OCI-LY1 (cell line): ENCODE measurements around the gene MYO5C.
A peak's percentile ranks its signal among the peaks of the same experiment; 100 is the strongest.

Experiments used
- H2AFZ ChIP-seq: fragments of 200-600 bp; sonication (generic), shearing (Covaris generic); 2 replicates; pipeline ENCODE4 v1.6.0; 2014; ENCODE audit warnings: antibody characterized with exemption, mild to moderate bottlenecking, low read length
- H3F3A ChIP-seq: fragments of 200-600 bp; sonication (generic), shearing (Covaris generic); 2 replicates; pipeline ENCODE4 v1.6.0; 2014; ENCODE audit warnings: mild to moderate bottlenecking, antibody characterized with exemption, low read length, moderate library complexity; ENCODE audit not compliant: insufficient read depth
- H3K27ac ChIP-seq: fragments of 200-600 bp; sonication (generic); 2 replicates; pipeline ENCODE4 v1.5.1; 2014; ENCODE audit warnings: low read length, mixed run types, mild to moderate bottlenecking, low read depth; ENCODE audit not compliant: poor library complexity, severe bottlenecking
- H3K27me3 ChIP-seq: fragments of 200-600 bp; sonication (generic); 2 replicates; pipeline ENCODE4 v1.6.0; 2014; ENCODE audit warnings: antibody characterized with exemption, mild to moderate bottlenecking, low read length, moderate library complexity; ENCODE audit not compliant: insufficient read depth
- H3K36me3 ChIP-seq: fragments of 200-600 bp; sonication (generic); 2 replicates; pipeline ENCODE4 v1.6.1; 2014; ENCODE audit warnings: mild to moderate bottlenecking, antibody characterized with exemption, low read length, moderate library complexity, mixed read lengths; ENCODE audit not compliant: insufficient read depth
- H3K4me1 ChIP-seq: fragments of 200-600 bp; sonication (generic); 2 replicates; pipeline ENCODE4 v1.5.1; 2014; ENCODE audit warnings: mild to moderate bottlenecking, low read length, moderate library complexity; ENCODE audit not compliant: insufficient read depth, severe bottlenecking
- H3K4me2 ChIP-seq: fragments of 200-600 bp; sonication (generic), shearing (Covaris generic); 2 replicates; pipeline ENCODE4 v1.6.1; 2014; ENCODE audit warnings: low read length
- H3K4me3 ChIP-seq: fragments of 200-600 bp; sonication (generic); 2 replicates; pipeline ENCODE4 v1.5.1; 2014; ENCODE audit warnings: low read length, low read depth, mild to moderate bottlenecking, mixed read lengths; ENCODE audit not compliant: poor library complexity, severe bottlenecking
- H3K79me2 ChIP-seq: fragments of 200-600 bp; shearing (Covaris generic); 2 replicates; pipeline ENCODE4 v1.6.1; 2016; ENCODE audit warnings: mixed run types, low read length, mixed read lengths; ENCODE audit not compliant: insufficient read depth
- H3K9ac ChIP-seq: fragments of 200-600 bp; sonication (generic), shearing (Covaris generic); 2 replicates; pipeline ENCODE4 v1.6.1; 2014; ENCODE audit warnings: mild to moderate bottlenecking, low read length, mixed read lengths
- H3K9me2 ChIP-seq: fragments of 200-600 bp; sonication (generic), shearing (Covaris generic); 2 replicates; pipeline ENCODE4 v1.6.1; 2014; ENCODE audit warnings: low read depth, mild to moderate bottlenecking, low read length, mixed read lengths
- H3K9me3 ChIP-seq: fragments of 200-600 bp; shearing (Covaris generic); 2 replicates; pipeline ENCODE4 v1.6.1; 2014; ENCODE audit warnings: low read length, mixed read lengths
- H4K20me1 ChIP-seq: fragments of 200-600 bp; sonication (generic), shearing (Covaris generic); 2 replicates; pipeline ENCODE4 v1.6.0; 2016; ENCODE audit warnings: mild to moderate bottlenecking, low read length; ENCODE audit not compliant: insufficient read depth
- CTCF ChIP-seq: fragments of 200-600 bp; sonication (generic), shearing (Covaris generic); IDR thresholded peaks from 2 replicates; pipeline ENCODE4 v1.5.1; 2017; ENCODE audit warnings: mild to moderate bottlenecking, antibody characterized with exemption, low read length, moderate library complexity, mixed read lengths
- EZH2 ChIP-seq: fragments of 200-600 bp; sonication (generic), shearing (Covaris generic); IDR thresholded peaks from 2 replicates; pipeline ENCODE4 v1.8.0; 2017; ENCODE audit warnings: borderline replicate concordance, mixed run types, mild to moderate bottlenecking, antibody characterized with exemption, low read length, moderate library complexity, mixed read lengths

MYO5C gene

GRCh38 chr15:52246686-52247431, 48.7 kb downstream of the MYO5C start:
- TF ChIP-seq CTCF (no peak), EZH2 (no peak)
- H3K9me2 ChIP-seq, result no peaks in the 10 kb centered on the region
- no peaks in the 10 kb centered on the region for H3K36me3 ChIP-seq
- H2AFZ ChIP-seq, result no peak overlapping the region
- no peak overlapping the region for H3K4me2 ChIP-seq
- H3K27ac ChIP-seq, result no peak overlapping the region
- H3K9me3 ChIP-seq, result no peaks in the 10 kb centered on the region
- peaks cover 22% of the 10 kb centered on the region for H3K4me1 ChIP-seq
- no peak overlapping the region for H3K4me3 ChIP-seq
- no peaks in the 10 kb centered on the region for H3K27me3 ChIP-seq
- no peaks in the 10 kb centered on the region for H4K20me1 ChIP-seq
- H3F3A ChIP-seq, result no peaks in the 10 kb centered on the region
- H3K79me2 ChIP-seq, result no peaks in the 10 kb centered on the region
- H3K9ac ChIP-seq, result no peak overlapping the region

GRCh38 chr15:52243697-52244555, 51.7 kb downstream of the MYO5C start:
- H3K4me2 ChIP-seq, result peak overlapping the region; percentile 42; the same call in 1 of the 2 replicates
- H3F3A ChIP-seq, result no peaks in the 10 kb centered on the region
- no peaks in the 10 kb centered on the region for H3K36me3 ChIP-seq
- TF ChIP-seq CTCF (no peak), EZH2 (no peak)
- H3K79me2 ChIP-seq, result no peaks in the 10 kb centered on the region
- peak overlapping the region; percentile 98 for H2AFZ ChIP-seq
- H3K27me3 ChIP-seq, result no peaks in the 10 kb centered on the region
- no peaks in the 10 kb centered on the region for H4K20me1 ChIP-seq
- no peaks in the 10 kb centered on the region for H3K9me3 ChIP-seq
- H3K9me2 ChIP-seq, result no peaks in the 10 kb centered on the region
- peaks cover 27% of the 10 kb centered on the region for H3K4me1 ChIP-seq
- no peak overlapping the region for H3K4me3 ChIP-seq
- no peak overlapping the region for H3K27ac ChIP-seq
- peak overlapping the region; percentile 38; the same call in 1 of the 2 replicates for H3K9ac ChIP-seq

- Histone ChIP-seq H3K27me3 (no peaks in the 10 kb centered on the region), H3K9me3 (no peaks in the 10 kb centered on the region), H3F3A (no peaks in the 10 kb centered on the region), H3K4me3 (no peak overlapping the region), H3K36me3 (no peaks in the 10 kb centered on the region), H3K79me2 (no peaks in the 10 kb centered on the region), H4K20me1 (no peaks in the 10 kb centered on the region), H3K9me2 (no peaks in the 10 kb centered on the region), H3K4me1 (peaks cover 27% of the 10 kb centered on the region), H3K27ac (no peak overlapping the region), H3K4me2 (no peak overlapping the region), H3K9ac (no peak overlapping the region), H2AFZ (no peak overlapping the region; the same call in 1 of the 2 replicates)
- TF ChIP-seq CTCF, result no peak
- TF ChIP-seq EZH2, result no peak
Measured at GRCh38 chr15:52243286-52243685, 52.3 kb downstream of the MYO5C start.
